OCI-LY7 (cell line): ENCODE results near the gene WNT4.

Experiments used
- CTCF ChIP-seq: fragments of 200-600 bp; sonication (generic); conservative IDR thresholded peaks from 2 replicates; pipeline ENCODE4 v1.5.1; 2014; ENCODE audit warnings: mild to moderate bottlenecking, antibody characterized with exemption, low read length, moderate library complexity, mixed read lengths
- EZH2phosphoT487 ChIP-seq: fragments of 200-600 bp; sonication (generic); IDR thresholded peaks from 2 replicates; pipeline ENCODE4 v1.6.1; 2018; ENCODE audit warnings: low read depth, borderline replicate concordance, mild to moderate bottlenecking, mixed run types, antibody characterized with exemption, low read length, moderate library complexity, mixed read lengths

GRCh38 chr1:22089787-22090186 is 53.1 kb downstream of the WNT4 start:
- no peak for TF ChIP-seq CTCF
- TF ChIP-seq EZH2phosphoT487: no peak
